ENCODE results near the gene TFDP1. TPM values are rescaled to one million over a fixed set of nuclear protein-coding genes. Genes with fewer than 3 reads are reported as not detected.

Gene TFDP1
- polyA plus RNA-seq, 1 of the 3 experiments (the other 2 are of a cell fraction): 76.7 TPM

DNA sequence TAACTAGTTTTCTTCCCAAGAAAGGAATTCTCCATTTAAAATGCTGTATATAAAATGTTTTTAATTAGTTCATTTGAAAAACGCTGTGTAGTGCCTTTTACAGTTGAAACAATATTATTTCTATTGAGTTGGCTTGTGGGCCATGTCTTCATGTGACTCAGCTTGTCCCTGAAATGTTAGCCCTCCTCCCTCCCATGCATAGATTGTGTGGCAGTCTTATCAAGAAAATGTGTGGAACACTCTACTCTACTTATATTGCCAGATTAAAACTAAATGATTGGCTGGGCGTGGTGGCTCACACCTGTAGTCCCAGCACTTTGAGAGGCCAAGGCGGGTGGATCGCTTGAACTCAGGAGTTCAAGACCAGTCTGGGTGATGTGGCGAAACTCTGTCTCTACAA lies 33.4 kb downstream of the TFDP1 start:
- peaks cover 0 to 3% of the 10 kb centered on the region in 2 experiments for H3K36me3 ChIP-seq (replicated peaks in 1 of 2; ENCODE audit: control insufficient read depth in 1 of 2, insufficient read depth in 2 of 2, low read length in 1 of 2)
- CTCF ChIA-PET: no interaction called here
- WGBS (ENCODE audit: low lambda C conversion rate): 95% methylated on average over 5 of the region's 5 CpGs
- TF ChIP-seq RFX5 (IDR thresholded peaks at IDR 0.05; ENCODE audit: low read length): no peak
- TF ChIP-seq EP300 (IDR thresholded peaks at IDR 0.05; ENCODE audit: borderline replicate concordance in 1 of 2, low read depth in 1 of 2, low read length in 1 of 2): no peak
- TF ChIP-seq FOXM1 (IDR thresholded peaks at IDR 0.05; ENCODE audit: low read depth): no peak
- TF ChIP-seq MEF2A (IDR thresholded peaks at IDR 0.05; ENCODE audit: borderline replicate concordance, low read depth): no peak
- no peak for TF ChIP-seq POLR2AphosphoS5 (IDR thresholded peaks at IDR 0.05; ENCODE audit: low read depth, low read length)
- no peak for TF ChIP-seq NRF1 (IDR thresholded peaks at IDR 0.05; ENCODE audit: low read depth, low read length)
- TF ChIP-seq, protein P1, sequence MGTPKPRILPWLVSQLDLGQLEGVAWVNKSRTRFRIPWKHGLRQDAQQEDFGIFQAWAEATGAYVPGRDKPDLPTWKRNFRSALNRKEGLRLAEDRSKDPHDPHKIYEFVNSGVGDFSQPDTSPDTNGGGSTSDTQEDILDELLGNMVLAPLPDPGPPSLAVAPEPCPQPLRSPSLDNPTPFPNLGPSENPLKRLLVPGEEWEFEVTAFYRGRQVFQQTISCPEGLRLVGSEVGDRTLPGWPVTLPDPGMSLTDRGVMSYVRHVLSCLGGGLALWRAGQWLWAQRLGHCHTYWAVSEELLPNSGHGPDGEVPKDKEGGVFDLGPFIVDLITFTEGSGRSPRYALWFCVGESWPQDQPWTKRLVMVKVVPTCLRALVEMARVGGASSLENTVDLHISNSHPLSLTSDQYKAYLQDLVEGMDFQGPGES (IDR thresholded peaks at IDR 0.05; ENCODE audit: low read depth, low read length): no peak
- no peak for TF ChIP-seq TCF12 (IDR thresholded peaks at IDR 0.05)
- no peak for TF ChIP-seq RXRA (IDR thresholded peaks at IDR 0.05; ENCODE audit: borderline replicate concordance, low read depth)
- no peak for TF ChIP-seq GATA2 (CRISPR knock-in tag; IDR thresholded peaks at IDR 0.05)
- H3K9me3 ChIP-seq: no peaks in the 10 kb centered on the region
- POLR2A ChIA-PET: interaction anchor here (0.6 kb wide), 1 partner anchor 243 kb away, joined by 3 read pairs; no protein-coding TSS in a partner anchor
- no peak overlapping the region for H3K27ac ChIP-seq (ENCODE audit: low read depth in 2 of 2, low read length in 1 of 2)
- H3F3A ChIP-seq (replicated peaks; ENCODE audit: insufficient read depth): no peaks in the 10 kb centered on the region
- no peak for DNase-seq
- no peak overlapping the region for H3K9ac ChIP-seq
- peaks cover 67% of the 10 kb centered on the region for H3K79me2 ChIP-seq (ENCODE audit: insufficient read depth)
- no peaks in the 10 kb centered on the region for H3K27me3 ChIP-seq (ENCODE audit: insufficient read depth)
- no peak overlapping the region for H3K4me2 ChIP-seq
- H3K4me3 ChIP-seq (ENCODE audit: low read depth in 2 of 2, low read length in 1 of 2): no peak overlapping the region
- peaks cover 3 to 15% of the 10 kb centered on the region in 2 experiments; a peak in 2 of 4 replicates for H3K4me1 ChIP-seq (ENCODE audit: control insufficient read depth in 1 of 2, insufficient read depth in 2 of 2, low read depth in 1 of 2, low read length in 1 of 2)
- no peaks in the 10 kb centered on the region for H3K9me2 ChIP-seq
- peaks cover 50% of the 10 kb centered on the region for H4K20me1 ChIP-seq (ENCODE audit: insufficient read depth)
- H2AFZ ChIP-seq (ENCODE audit: low read depth): no peak overlapping the region

DNA sequence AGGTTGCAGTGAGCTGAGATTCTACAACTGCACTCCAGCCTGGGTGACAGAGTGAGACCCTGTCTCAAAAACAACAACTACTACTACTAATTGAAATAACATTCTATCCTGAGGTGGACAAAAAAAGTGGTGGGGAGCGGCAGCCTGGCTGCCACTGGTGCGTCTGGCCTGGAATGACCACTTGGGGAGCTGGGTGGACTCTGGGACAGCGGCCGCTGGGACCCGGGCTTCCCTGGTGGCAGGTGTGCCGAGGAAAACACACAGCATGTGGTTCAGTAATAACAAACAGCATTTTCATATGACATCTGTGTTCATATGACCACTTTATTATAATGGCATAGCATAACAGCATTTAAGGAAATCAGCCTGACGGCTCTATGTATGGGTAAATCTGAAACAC lies 33.9 kb downstream of the TFDP1 start:
- ChIA-PET CTCF (no interaction called here), POLR2A (interaction anchor here (0.6 kb wide), 1 partner anchor 243 kb away, joined by 3 read pairs; no protein-coding TSS in a partner anchor)
- H3K27ac ChIP-seq (ENCODE audit: low read depth in 2 of 2, low read length in 1 of 2): no peak overlapping the region
- H3K79me2 ChIP-seq (ENCODE audit: insufficient read depth): peaks cover 63% of the 10 kb centered on the region
- H3K9me3 ChIP-seq: no peaks in the 10 kb centered on the region
- no peak overlapping the region for H3K4me3 ChIP-seq (ENCODE audit: low read depth in 2 of 2, low read length in 1 of 2)
- no peak for DNase-seq
- H3K9ac ChIP-seq: no peak overlapping the region
- no peak overlapping the region for H3K4me2 ChIP-seq
- TF ChIP-seq EP300 (IDR thresholded peaks at IDR 0.05; ENCODE audit: borderline replicate concordance in 1 of 2, low read depth in 1 of 2, low read length in 1 of 2): no peak
- TF ChIP-seq FOXM1 (IDR thresholded peaks at IDR 0.05; ENCODE audit: low read depth): no peak
- TF ChIP-seq RXRA (IDR thresholded peaks at IDR 0.05; ENCODE audit: borderline replicate concordance, low read depth): no peak
- TF ChIP-seq TCF12 (IDR thresholded peaks at IDR 0.05): no peak
- H3K9me2 ChIP-seq: no peaks in the 10 kb centered on the region
- no peaks in the 10 kb centered on the region for H3F3A ChIP-seq (replicated peaks; ENCODE audit: insufficient read depth)
- peaks cover 0 to 6% of the 10 kb centered on the region in 2 experiments for H3K36me3 ChIP-seq (replicated peaks in 1 of 2; ENCODE audit: control insufficient read depth in 1 of 2, insufficient read depth in 2 of 2, low read length in 1 of 2)
- 97% methylated on average over 7 of the region's 7 CpGs for WGBS (ENCODE audit: low lambda C conversion rate)
- no peaks in the 10 kb centered on the region for H3K27me3 ChIP-seq (ENCODE audit: insufficient read depth)
- peaks cover 45% of the 10 kb centered on the region for H4K20me1 ChIP-seq (ENCODE audit: insufficient read depth)
- H3K4me1 ChIP-seq (ENCODE audit: control insufficient read depth in 1 of 2, insufficient read depth in 2 of 2, low read depth in 1 of 2, low read length in 1 of 2): peaks cover 3 to 15% of the 10 kb centered on the region in 2 experiments; a peak in 2 of 4 replicates
- H2AFZ ChIP-seq (ENCODE audit: low read depth): no peak overlapping the region

Data from SK-N-SH (cell line).